A549 treated with ZK216348 at 1 μM for 4 hours (cell line): ENCODE data around the gene TMEM258. TPM values are rescaled to one million over a fixed set of nuclear protein-coding genes. Genes with fewer than 3 reads are reported as not detected.

Experiments used
- total RNA-seq: library from RNA; stranded (reverse); fragments of 200-300 nt; extraction: Qiagen RNA extraction; gene quantifications from 5 replicates; pipeline ENCODE4 v1.2.3, GENCODE V29; 2022; ENCODE audit warnings: low read depth

TMEM258 gene
- 198 to 277 TPM (median 228 TPM) in 5 replicates for total RNA-seq

GRCh38 chr11:61792310-61793082 is at the start of gene TMEM258, which contains the start of gene FEN1:
Gene TMEM258, minus strand, starts transcription at chr11:61792599. Its CDS starts 41 bp downstream, at chr11:61792558.
Gene FEN1, plus strand, starts transcription at chr11:61792911. Its CDS starts 2,451 bp downstream, at chr11:61795362.

DNA sequence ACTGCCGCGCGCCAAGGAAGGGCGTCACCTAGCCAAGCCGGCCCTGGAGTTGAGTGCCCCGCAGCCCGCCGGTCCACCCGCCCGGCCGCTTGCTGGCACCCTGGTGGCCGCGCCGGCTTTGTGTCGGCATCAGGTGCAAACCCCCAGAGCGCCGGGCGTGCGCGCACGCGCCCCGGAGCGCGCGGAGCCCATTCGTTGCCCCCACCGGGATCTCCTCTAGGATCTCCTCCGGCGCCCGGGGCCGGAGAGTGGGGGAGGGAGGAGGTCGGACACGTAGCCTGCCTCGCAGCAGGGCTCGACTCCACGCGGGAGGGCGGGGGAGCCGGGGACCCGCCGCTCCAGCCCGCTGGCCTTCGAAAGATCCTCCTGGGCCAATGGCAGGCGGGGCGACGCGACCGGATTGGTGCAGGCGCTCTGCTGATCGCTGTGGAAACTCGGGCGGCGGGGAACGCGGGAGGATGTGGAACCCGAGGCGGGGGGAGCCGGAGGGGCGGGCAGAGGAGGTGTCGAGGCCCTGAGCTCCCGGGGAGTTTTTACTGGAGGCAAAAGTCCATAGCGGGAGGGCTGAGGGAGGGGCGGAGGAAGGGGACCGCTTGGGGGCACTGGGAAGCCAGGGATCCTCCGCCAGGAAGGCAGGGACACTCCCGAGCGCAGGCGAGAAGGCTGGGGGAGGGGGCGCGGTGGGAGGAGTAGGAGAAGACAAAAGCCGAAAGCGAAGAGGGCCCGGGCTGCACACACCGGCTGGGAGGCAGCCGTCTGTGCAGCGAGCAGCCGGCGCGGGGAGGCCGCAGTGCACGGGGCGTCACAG is 35.4 kb upstream of the TMEM258 start, which contains the start of gene FADS2:
Gene FADS2, plus strand, starts transcription at position 730 of the 808 bp plus-strand sequence. CDS start 91 bp downstream, outside the sequence.

GRCh38 chr11:61816736-61817455 is 24.5 kb upstream of the TMEM258 start, which contains the start of gene FADS1:
Gene FADS1, minus strand, starts transcription at chr11:61817003. Its CDS starts 74 bp downstream, at chr11:61816929.

DNA sequence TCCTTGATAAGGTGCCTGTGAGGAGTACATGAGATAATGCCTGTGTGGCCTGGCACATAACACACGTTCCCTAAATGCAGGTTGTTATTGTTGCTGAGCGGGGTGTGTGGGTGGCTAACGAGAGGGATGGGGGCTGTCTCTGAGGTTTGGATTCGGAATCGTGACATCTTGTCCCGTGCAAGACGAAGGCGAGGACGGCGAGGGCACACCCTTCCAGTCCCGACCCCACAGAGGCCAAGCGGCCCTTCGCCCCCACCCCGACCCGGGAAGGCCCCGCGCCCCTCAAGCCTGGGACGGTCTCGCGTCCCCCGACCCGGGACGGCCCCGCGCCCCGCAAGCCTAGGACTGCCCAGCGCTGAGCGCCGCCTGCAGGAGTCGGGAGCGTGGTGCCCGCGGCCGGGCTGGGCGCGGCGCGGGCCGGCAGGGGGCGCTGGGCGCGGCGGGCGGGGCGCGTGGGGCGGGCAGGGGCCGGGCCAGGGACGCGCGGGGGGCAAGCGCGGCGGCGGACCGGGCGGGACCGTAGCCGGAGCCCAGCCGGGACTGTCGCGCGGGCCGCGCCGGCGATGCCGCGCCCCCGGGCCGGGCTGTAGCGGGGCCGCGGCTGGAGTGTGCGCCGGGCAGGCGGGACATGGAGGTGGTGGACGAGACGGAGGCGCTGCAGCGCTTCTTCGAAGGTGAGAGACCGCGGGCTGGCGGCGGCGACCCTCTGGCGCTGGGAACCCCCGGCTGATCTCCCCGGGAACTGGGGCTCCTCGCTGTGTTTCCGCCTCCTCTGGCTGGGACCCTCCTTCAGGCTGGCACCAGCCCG is 40.1 kb downstream of the TMEM258 start, which contains the start of gene MYRF:
Gene MYRF, plus strand, starts transcription at position 520 of the 808 bp plus-strand sequence. Its CDS starts 109 bp downstream, at position 629.

Other genes with a start within 250 kb of the TMEM258 start
- 0.78 to 1.3 TPM (median 1.2 TPM) in 5 replicates for gene SYT7, start 211.5 kb downstream of the TMEM258 start, total RNA-seq
- gene DAGLA, start 112.2 kb downstream of the TMEM258 start, total RNA-seq, result 3.1 to 6.7 TPM (median 6.3 TPM) in 5 replicates
- 11.2 to 24.6 TPM (median 20.8 TPM) in 5 replicates for gene MYRF, start 40.0 kb downstream of the TMEM258 start, total RNA-seq
- gene FEN1, start 312 bp upstream of the TMEM258 start, total RNA-seq, result 89.1 to 118 TPM (median 96.6 TPM) in 5 replicates
- 129 to 194 TPM (median 173 TPM) in 5 replicates for gene FADS1, start 24.4 kb upstream of the TMEM258 start, total RNA-seq
- gene FADS2, start 35.7 kb upstream of the TMEM258 start, total RNA-seq, result 263 to 399 TPM (median 322 TPM) in 5 replicates
- gene FADS3, start 98.9 kb upstream of the TMEM258 start, total RNA-seq, result 42.9 to 73.0 TPM (median 68.0 TPM) in 5 replicates
- gene RAB3IL1, start 125.0 kb upstream of the TMEM258 start, total RNA-seq, result 12.0 to 17.9 TPM (median 15.9 TPM) in 5 replicates
- 1.0 to 5.0 TPM (median 1.5 TPM) in 5 replicates for gene BEST1, start 157.8 kb upstream of the TMEM258 start, total RNA-seq
- 12,361 to 21,234 TPM (median 18,385 TPM) in 5 replicates for gene FTH1, start 175.0 kb upstream of the TMEM258 start, total RNA-seq